Stimulated activated CD4-positive, alpha-beta T cell treated with anti-CD3 and anti-CD28 coated beads, Interleukin-2, amount 100 ng/mL, for 24 hours (primary cell): ENCODE data around the gene PTS.

Experiments used
- DNase-seq, 2 donors: peaks; one replicate each; pipeline ENCODE4 v3.0.0-alpha.2; 2020

PTS gene

GRCh38 chr11:112266410-112266778, 40.2 kb downstream of the PTS start:
- no peak for DNase-seq

- DNase-seq, result no peak
Observed at GRCh38 chr11:112267188-112267591, 41.0 kb downstream of the PTS start.

- DNase-seq, result no peak
Observed at GRCh38 chr11:112268406-112268805, 42.2 kb downstream of the PTS start.

GRCh38 chr11:112269139-112269538, 42.9 kb downstream of the PTS start:
- no peak for DNase-seq

GRCh38 chr11:112270551-112271180, 44.4 kb downstream of the PTS start:
- no peak for DNase-seq

- DNase-seq, result no peak
Observed at GRCh38 chr11:112271242-112271641, 45.0 kb downstream of the PTS start.

- no peak for DNase-seq
Observed at GRCh38 chr11:112273066-112273465, 46.8 kb downstream of the PTS start.

GRCh38 chr11:112274007-112274783, 48.0 kb downstream of the PTS start:
- no peak for DNase-seq

- no peak for DNase-seq
Observed at GRCh38 chr11:112277029-112277428, 50.8 kb downstream of the PTS start.

- no peak for DNase-seq
Observed at GRCh38 chr11:112277941-112278340, 51.7 kb downstream of the PTS start.

GRCh38 chr11:112278803-112279202, 52.6 kb downstream of the PTS start:
- DNase-seq, result no peak

- DNase-seq, result peak; percentile 82 to 83
Observed at GRCh38 chr11:112279901-112280267, 53.7 kb downstream of the PTS start.

GRCh38 chr11:112280268-112281126, 54.3 kb downstream of the PTS start:
- peak; percentile 59 to 66 for DNase-seq

GRCh38 chr11:112281726-112282125, 55.5 kb downstream of the PTS start:
- no peak for DNase-seq
